HG02763 (cell line): ENCODE results near the gene HERPUD2.
"Not testable (repeated sequence)": the region's sequence is repeated elsewhere in the genome, so short reads cannot be mapped to it uniquely, and the experiment has no call there.

Experiments
- ATAC-seq: cut with Tn5 transposase; IDR thresholded peaks from one replicate; pipeline ENCODE4 v1.9.1; 2021; ENCODE audit warnings: mild to moderate bottlenecking, moderate library complexity; ENCODE audit not compliant: unreplicated experiment

The HERPUD2 gene

DNA sequence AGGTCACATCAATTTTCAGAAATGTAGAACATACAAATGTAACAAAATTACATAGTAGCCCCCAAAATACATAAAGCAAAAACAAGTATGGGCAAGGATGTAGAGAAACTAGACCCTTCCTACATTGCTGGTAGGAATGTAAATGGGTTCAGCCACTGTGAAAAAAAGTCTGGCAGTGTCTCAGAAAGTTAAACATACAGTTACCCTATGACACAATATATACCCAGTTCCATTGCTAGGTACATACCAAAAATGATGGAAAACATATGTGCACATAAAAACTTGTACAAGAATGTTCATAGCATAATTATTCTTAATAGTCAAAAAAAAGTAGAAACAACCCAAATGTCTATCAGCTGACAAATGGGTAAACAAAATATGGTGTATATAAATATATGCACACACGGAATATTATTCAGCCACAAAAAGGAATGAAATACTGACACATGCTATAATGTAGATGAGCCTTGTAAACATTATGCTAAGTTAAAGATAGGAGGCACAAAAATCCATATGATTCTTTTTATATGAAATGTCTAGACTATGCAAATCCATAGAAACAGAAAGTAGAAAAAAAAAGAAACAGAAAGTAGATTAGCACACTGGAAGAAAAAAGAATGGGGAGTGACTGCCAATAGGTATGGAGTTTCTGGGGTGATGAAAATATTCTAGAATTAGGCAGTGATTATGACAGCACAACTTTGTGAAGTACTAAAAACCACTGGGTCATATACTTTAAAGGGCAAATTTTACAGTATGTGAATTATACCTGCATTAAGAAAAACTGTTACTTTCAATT, 13.5 kb downstream of the HERPUD2 start:
- no peak for ATAC-seq

GRCh38 chr7:35680403-35681013, 14.4 kb downstream of the HERPUD2 start:
- ATAC-seq = no peak

DNA sequence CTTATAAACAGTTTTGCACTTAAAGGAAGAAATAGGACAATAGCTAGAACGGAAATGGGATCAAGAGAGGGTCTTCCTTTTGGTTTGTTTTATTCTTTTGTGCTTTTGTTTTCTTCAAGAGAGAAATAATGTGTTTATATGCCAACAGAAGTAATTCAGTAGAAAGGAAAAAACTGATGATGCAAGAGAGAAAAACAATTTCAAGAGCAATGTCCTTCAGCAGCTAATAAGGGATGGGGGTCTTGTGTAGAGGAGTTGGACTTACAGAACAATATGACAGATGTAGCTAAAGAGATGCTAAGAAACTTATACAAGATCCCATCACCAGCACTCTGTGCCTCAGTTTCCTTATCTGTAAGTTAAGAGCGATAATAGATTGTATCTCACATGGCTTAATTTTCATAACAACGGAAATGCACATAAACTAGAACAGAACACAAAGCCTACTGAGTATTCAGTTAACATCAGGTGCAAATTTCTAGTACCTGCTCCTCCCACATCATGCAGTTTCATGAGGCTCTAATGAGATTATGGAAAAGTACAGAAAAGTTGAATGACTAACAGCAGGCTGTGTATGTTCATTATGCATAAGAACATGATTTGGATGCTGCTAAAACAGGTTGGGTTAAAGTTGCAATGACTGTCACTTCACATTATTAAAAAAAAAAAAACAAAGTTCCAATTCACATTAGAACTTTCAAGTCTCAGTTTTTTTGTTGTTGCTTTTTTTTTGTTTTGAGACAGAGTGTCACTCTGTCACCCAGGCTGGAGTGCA, 17.2 kb downstream of the HERPUD2 start:
- no peak for ATAC-seq

GRCh38 chr7:35676211-35676610, 18.7 kb downstream of the HERPUD2 start:
- no peak for ATAC-seq

DNA sequence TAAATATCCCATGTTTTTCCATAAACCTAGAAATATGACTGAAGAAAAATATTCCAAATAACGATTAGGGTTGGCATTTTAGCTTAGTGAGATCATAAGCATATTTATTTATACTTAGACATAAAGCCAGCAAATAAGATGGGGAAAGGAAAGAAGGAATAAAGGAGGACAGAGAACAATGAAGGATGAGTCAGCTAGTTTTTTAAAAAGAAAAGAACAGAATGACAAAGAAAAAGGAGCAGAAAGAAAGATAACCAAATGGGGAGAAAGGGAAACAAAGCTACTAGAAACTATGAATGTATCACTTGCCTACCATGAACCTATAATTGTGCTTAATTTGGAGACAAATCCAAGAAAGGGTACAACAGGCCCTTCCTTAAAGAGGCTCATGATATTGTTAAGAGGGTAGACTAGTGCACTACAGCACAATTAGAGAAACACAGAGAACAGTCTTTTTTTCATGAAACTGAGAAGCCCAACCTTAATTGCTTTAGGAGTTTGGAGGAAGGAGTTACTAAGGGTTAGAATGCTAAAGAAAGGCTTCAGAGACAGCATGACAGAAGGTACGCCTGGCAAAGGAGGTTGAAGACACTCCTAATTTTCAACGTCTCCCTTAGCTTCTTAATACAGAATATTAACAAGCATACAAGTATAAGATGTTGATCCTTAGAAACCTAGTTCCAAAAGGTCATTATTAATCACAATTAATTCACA, 23.9 kb downstream of the HERPUD2 start:
- ATAC-seq = no peak

DNA sequence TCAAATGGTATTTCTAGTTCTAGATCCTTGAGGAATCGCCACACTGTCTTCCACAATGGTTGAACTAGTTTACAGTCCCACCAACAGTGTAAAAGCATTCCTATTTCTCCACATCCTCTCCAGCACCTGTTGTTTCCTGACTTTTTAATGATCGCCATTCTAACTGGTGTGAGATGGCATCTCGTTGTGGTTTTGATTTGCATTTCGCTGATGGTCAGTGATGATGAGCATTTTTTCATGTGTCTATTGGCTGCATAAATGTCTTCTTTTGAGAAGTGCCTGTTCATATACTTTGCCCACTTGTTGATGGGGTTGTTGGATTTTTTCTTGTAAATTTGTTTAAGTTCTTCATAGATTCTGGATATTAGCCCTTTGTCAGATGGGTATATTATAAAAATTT, 34.5 kb downstream of the HERPUD2 start:
- not testable (repeated sequence) for ATAC-seq

DNA sequence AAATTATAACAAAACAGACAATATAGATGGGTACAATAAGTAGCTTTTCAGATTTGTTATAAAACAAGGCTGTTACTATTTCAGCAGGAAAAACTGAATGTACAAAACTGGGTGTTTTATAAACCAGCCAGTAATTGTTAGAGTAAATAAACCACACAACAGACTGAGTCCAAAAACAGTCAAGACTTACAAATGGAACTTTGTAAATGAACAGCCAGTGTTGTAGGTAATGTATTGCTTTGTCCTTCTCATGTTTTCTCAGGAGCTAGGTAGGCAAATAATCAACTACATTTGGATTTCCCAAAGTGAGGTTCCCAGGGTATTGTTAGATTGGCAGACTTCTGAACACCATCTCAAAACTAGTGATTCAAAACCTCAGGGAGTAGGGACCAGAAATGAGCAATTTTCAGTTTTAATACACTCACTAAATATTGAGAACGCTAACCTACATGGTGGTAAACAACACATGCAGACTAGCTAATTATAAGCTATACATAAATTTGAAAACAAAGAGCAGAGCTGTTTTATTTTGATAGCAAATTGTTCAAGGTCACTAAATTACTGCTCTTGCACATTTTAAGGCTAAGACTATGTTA, 36.2 kb downstream of the HERPUD2 start:
- ATAC-seq = no peak

GRCh38 chr7:35657125-35657524, 37.8 kb downstream of the HERPUD2 start:
- no peak for ATAC-seq

GRCh38 chr7:35654558-35654957, 40.4 kb downstream of the HERPUD2 start:
- not testable (repeated sequence) for ATAC-seq

- no peak for ATAC-seq
Observed at GRCh38 chr7:35652124-35652523, 42.8 kb downstream of the HERPUD2 start.

DNA sequence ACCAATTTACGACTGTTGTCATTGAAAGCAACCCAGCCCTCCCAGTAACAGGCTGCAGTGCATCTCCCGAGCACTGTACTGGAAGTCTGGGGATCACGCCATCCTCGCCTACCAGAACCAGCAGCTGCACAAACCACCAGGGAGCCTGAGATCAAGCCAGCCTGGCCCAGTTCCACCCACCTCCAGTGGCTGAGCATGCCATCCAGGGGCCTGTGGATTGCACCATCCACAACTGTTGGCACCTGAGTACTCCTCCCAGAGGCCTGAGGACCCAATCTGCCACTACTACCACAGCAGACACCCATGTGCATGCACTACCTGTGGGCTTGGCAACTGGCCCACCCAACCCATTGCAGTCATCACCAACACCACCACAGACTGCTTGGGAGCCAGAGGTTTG, 44.2 kb downstream of the HERPUD2 start:
- no peak for ATAC-seq

- ATAC-seq = no peak
Observed at GRCh38 chr7:35649711-35650110, 45.2 kb downstream of the HERPUD2 start.

DNA sequence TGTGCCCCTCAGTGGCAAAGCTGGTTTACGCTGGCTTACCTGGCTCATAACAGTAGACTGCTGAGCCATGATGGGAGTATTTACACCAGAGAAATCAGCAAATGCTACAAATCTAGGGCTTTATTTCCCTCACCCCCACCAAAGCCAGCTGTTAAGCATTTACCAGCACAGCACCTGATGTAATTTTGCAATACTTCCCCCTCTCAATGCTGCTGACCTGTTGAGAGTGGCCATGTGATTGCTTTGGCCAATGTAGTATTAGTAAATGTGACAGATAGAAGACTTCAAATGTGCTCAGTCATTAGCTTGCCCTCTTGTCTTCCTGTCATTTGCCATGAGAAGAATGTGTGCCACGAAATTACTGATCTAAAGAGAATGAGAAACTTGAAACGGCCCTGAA, 46.6 kb downstream of the HERPUD2 start:
- ATAC-seq = no peak

- no peak for ATAC-seq
Observed at GRCh38 chr7:35647171-35647574, 47.8 kb downstream of the HERPUD2 start.

DNA sequence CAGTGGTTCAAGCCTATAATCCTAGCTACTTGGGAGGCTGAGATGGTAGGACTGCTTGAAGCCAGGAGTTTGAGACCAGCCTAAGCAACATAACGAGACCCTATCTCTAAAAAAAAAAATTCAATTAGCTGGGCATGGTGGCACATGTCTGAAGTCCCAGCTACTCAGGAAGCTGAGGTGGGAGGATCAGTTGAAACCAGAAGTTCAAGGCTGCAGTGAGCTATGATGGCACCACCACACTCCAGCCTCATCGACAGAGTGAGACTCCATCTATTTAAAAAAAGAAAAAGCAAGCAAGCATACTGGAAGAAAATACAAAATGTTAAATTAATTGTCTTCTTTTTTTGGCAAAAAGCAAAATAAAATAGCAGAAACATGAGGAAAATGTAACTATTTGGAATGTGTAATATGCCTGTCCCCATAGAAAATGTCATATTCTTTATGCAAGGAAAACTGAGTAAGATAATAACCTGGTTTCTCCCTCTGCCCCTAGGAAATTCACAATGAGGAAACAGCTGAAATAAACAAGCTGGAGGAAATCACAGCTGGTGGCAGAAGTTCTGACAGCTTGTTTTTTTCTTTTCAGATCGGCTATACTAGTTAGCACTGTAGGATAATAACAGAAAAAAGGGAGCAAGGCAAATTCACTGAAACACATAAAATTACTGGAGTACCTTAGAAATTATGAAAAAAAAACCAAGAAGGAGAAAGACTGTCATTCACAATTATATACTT, 48.5 kb downstream of the HERPUD2 start:
- no peak for ATAC-seq

DNA sequence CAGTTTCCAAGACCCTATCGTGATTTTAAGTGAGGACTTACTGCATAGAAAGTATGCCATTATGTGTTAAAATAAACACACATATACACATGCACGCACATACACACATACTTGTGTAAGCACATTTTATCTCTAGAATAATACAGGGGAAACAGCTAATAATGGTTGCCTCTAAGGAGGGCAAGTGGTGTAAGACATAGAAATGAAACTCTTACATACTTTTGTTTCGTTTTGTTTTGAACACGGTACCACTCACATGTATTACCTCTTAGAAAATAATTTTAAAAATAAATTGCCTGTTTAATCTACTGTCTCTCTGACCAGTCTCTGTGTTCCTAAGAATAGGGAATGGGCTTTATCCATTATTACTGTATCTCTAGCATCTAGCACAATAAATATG, 49.2 kb downstream of the HERPUD2 start:
- no peak for ATAC-seq

DNA sequence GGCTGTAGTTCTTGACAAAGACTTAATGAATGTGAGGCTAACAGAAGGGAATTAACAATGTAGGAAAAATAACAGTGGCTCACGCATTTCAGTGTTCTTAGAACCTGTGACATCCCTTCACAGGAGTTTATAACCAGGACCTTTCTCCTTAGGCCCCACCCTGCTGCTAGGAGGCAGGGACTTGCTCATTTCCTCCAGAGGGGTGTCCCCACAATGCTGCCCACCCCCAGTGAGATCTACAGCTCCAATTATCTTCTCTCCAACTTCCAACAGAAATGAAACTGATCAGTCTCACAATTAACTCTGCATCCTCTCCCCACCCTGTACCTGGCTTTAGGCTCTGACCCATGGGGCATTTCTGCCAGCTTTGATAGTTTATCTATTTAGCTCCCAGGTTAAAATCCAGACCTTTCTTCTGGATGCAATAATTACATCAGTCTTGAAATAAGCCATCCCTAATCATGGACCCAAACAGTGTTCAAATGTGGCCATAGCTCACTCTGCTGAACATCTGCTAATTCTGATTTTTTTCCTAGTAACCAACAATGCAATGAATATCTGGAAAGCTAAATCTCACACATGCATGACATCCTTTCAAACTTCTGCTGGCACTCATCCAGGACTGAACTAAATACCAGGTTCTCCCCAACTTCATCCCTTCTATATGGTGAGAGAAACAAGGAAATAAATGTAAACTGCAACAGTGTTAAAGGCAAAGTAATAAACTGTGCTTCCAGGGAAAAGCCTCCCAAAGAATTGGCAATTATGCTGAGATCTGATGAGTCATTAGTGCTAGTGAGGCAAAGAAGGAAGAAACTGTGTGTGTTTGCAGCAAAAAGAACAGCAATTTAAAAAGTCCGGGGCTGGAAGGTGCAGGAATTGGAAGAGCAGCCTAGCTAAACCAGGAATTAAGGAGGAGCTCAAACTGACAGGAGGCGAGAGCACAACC, 64.6 kb downstream of the HERPUD2 start:
- ATAC-seq = no peak

GRCh38 chr7:35624299-35625186, 70.4 kb downstream of the HERPUD2 start:
- no peak for ATAC-seq
